Measurements from ENCODE around the gene RIPK3.

Gene RIPK3

GRCh38 chr14:24340606-24341005 is 815 bp upstream of the RIPK3 start:
- no peak for TF ChIP-seq ZFX (IDR thresholded peaks at IDR 0.05)
- TF ChIP-seq, protein P1, sequence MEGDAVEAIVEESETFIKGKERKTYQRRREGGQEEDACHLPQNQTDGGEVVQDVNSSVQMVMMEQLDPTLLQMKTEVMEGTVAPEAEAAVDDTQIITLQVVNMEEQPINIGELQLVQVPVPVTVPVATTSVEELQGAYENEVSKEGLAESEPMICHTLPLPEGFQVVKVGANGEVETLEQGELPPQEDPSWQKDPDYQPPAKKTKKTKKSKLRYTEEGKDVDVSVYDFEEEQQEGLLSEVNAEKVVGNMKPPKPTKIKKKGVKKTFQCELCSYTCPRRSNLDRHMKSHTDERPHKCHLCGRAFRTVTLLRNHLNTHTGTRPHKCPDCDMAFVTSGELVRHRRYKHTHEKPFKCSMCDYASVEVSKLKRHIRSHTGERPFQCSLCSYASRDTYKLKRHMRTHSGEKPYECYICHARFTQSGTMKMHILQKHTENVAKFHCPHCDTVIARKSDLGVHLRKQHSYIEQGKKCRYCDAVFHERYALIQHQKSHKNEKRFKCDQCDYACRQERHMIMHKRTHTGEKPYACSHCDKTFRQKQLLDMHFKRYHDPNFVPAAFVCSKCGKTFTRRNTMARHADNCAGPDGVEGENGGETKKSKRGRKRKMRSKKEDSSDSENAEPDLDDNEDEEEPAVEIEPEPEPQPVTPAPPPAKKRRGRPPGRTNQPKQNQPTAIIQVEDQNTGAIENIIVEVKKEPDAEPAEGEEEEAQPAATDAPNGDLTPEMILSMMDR (conservative IDR thresholded peaks at IDR 0.05): no peak

DNA sequence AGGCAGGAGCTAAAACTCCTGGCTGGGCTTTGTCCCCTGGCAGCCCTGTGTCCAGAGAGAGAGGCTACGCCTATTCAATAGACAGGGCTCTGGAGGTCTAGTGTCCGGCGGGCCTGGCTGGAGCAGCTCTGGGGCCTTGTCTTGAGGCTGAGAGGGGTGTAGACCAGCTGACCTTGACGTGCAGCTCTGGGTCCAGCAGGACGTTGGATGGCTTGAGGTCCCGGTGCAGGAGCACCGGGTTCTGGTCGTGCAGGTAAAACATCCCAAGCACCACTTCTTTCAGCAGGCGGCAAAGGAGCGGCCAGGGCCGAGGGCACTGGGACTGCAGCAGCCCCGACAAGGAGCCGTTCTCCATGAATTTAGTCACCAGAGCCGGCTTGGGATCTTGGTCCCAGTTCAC is 948 bp downstream of the RIPK3 start:
- no peak for TF ChIP-seq ZFX (IDR thresholded peaks at IDR 0.05)
- H3K27ac ChIP-seq: no peak overlapping the region

More at GRCh38 chr14:24340606-24341005, 815 bp upstream of the RIPK3 start:
- H3K27ac ChIP-seq: no peak overlapping the region

- no peak overlapping the region for H3K27ac ChIP-seq
- no peak for TF ChIP-seq ZFX (IDR thresholded peaks at IDR 0.05)
- TF ChIP-seq, protein P1 (conservative IDR thresholded peaks at IDR 0.05): no peak
These were observed 2.0 kb downstream of the RIPK3 start for GRCh38 chr14:24337824-24338175.

DNA sequence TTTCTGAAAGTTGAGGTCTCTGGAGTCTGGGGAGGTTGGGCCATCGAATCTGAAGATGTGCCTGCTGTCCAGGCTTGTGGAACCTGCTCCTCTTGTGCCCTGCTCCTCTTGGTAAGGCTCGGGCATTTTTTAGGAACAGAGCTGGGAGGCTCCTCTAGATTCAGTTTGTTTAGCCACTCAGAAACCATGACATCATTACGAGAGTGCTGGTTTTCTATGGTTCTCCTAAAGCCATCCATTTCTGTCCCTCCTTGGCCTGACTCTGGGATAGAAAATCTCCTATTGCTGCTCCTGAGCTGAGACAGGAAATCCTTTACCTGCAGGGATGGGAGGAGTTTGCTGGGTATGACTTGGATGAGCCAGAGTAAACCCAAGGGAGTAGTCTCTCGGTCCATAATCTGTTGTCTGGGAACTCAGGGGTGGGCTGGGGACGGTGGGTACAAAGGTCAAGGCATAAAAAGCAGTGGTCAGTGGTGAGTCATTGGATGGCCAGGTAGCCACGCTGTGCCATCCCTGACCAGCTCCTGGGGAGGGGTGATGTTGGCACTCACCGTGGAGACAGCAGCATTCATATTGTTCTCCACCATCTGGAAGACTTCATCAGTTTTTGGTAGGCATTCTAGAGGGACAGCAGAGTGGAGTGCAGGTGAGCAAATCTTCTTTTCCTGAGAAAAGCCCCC is 2.5 kb downstream of the RIPK3 start:
- TF ChIP-seq, protein P1 (conservative IDR thresholded peaks at IDR 0.05): no peak
- no peak for TF ChIP-seq ZFX (IDR thresholded peaks at IDR 0.05)
- no peak overlapping the region for H3K27ac ChIP-seq

- no peak overlapping the region for H3K27ac ChIP-seq
- TF ChIP-seq, protein P1 (conservative IDR thresholded peaks at IDR 0.05): no peak
- TF ChIP-seq ZFX (IDR thresholded peaks at IDR 0.05): no peak
These were observed 4.2 kb downstream of the RIPK3 start for GRCh38 chr14:24335461-24336171.

GRCh38 chr14:24334431-24335291 is 5.1 kb downstream of the RIPK3 start, which contains the start of gene ADCY4:
TSS of gene ADCY4 (minus strand) at chr14:24335071. CDS start at chr14:24334652, 419 bp downstream.
- no peak for TF ChIP-seq ZFX (IDR thresholded peaks at IDR 0.05)
- TF ChIP-seq, protein P1 (conservative IDR thresholded peaks at IDR 0.05): no peak

DNA sequence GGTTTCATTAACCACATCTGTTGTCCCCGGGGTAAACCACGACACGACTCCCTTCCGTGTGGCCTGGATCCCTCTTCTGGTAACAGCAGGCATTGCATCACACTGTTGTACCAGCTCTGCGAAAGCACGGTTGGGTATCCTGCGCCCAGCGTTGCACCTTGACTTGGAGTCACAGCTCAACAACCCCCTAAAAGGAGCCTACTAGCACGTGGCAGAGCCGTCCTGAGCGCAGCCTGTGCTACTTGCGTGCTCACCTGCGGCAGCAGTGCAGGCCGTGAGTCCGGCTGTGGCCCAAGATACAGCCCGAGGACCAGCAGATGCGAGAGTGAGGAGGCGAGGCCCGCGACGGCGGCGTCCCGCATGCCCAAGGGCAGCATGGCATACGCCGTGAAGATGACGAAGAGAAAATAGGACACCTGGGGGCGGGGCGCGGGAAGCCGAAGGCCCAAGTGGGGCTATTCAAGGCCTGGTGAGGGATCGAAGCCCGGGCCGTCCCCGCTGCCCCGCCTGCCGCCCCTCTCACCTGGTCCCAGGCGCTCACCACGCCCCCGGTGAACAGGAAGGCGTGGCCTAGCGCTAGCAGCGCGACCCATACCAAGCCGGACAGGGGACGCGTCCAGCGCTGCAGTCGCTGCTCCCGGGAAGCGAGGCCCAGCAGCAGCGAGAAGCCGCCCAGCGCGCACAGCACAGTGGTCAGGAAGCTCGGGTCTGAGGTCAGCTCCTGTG is 7.4 kb downstream of the RIPK3 start:
- no peak overlapping the region for H3K27ac ChIP-seq
- no peak for TF ChIP-seq ZFX (IDR thresholded peaks at IDR 0.05)
- TF ChIP-seq, protein P1 (conservative IDR thresholded peaks at IDR 0.05): peak; percentile 72

More at GRCh38 chr14:24334431-24335291, 5.1 kb downstream of the RIPK3 start, which contains the start of gene ADCY4:
- peak within 1 kb of the TSS; percentile 5; the same call in 1 of the 2 replicates for H3K27ac ChIP-seq

Measured in C4-2B (cell line).